ENCODE results near the gene NFKBIE. TPM values are rescaled to one million over a fixed set of nuclear protein-coding genes. Genes with fewer than 3 reads are reported as not detected.

Gene NFKBIE
- polyA plus RNA-seq, 1 donor (not counting 4 experiments of a cell fraction or from before 2014, with no cell fraction given): 7.3 TPM

DNA sequence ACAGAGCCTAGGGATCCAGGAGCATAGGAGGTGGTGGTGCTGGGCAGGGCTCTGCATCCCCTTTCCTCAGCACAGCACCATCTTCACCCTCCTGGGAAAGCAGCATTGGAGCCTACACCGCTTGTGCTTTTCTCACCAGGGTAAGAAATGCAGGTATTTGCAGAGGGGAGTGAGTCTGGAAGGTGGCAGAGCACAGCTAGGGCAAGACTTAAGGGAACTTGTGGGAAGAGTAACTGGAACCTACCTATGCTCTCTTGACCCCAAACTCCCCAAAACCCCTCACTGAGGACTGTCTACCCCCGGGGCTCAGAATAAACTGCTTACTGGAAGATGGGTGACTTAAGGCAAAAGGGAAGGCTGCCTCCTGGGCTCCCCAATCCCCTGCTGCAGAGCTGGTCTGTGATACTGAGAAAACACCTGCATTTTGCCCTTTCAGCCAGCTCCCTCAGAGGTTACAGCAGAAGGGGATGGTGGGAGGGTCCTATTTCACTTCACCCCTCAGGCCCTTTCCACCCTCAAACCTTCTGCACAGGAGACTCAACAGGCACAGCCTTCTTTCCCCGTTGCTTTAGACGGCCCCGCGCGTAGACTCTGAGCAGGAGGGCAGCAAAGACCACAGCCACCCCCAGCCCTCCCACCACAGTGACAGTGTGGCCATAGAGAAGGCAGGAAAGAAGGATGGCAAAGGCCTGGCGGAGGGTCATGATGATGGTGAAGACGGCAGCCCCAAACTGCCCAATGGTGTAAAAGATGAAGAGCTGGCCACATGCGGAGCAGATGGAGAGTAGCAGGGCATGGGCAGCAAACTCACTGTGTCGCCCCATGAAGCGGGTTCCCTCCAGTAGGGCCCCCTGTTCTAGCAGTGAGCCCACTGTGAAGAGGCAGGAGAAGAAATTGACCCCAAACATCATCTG is 10.9 kb downstream of the NFKBIE start:
- DNase-seq (ENCODE audit: low read depth, low spot score): no peak
- Histone ChIP-seq H3K9me1 (ENCODE audit: control insufficient read depth, extremely low read depth, insufficient read depth, low read length) (peaks cover 2% of the 10 kb centered on the region), H3K4me3 (ENCODE audit: control insufficient read depth in 2 of 3, extremely low read depth in 1 of 3, insufficient read depth in 2 of 3, low read depth in 1 of 3, low read length in 3 of 3) (no peak overlapping the region), H3K9ac (ENCODE audit: control insufficient read depth, extremely low read depth, insufficient read depth, low read length) (no peak overlapping the region), H3K79me2 (ENCODE audit: control insufficient read depth, insufficient read depth, low read length) (peaks cover 52% of the 10 kb centered on the region), H3K9me3 (ENCODE audit: control insufficient read depth, low read depth, low read length) (no peaks in the 10 kb centered on the region), H3K4me2 (ENCODE audit: control insufficient read depth, extremely low read depth, insufficient read depth, low read depth, low read length) (no peak overlapping the region), H4K20me1 (ENCODE audit: control insufficient read depth, extremely low read depth, insufficient read depth, low read length) (peaks cover 63% of the 10 kb centered on the region), H3K27ac (ENCODE audit: control insufficient read depth, insufficient read depth, low read length) (no peak overlapping the region), H2AFZ (ENCODE audit: control insufficient read depth, low read length) (no peak overlapping the region), H3K27me3 (ENCODE audit: control insufficient read depth, extremely low read depth, insufficient read depth, low read length) (no peaks in the 10 kb centered on the region), H3K4me1 (ENCODE audit: control insufficient read depth, extremely low read depth, insufficient read depth, low read length) (peaks cover 23% of the 10 kb centered on the region), H3K36me3 (ENCODE audit: control insufficient read depth in 2 of 2, extremely low read depth in 1 of 2, insufficient read depth in 2 of 2, low read length in 2 of 2) (peaks cover 46 to 66% of the 10 kb centered on the region in 2 experiments)
- dilution Hi-C loops (cut with MboI; ENCODE audit: extremely low pct_ligation_motif_present, low sequenced_read_pairs): no loop called here
- FAIRE-seq: no peak
- no peak for TF ChIP-seq EZH2 (IDR thresholded peaks at IDR 0.05; ENCODE audit: low read length)
- TF ChIP-seq, protein P1, sequence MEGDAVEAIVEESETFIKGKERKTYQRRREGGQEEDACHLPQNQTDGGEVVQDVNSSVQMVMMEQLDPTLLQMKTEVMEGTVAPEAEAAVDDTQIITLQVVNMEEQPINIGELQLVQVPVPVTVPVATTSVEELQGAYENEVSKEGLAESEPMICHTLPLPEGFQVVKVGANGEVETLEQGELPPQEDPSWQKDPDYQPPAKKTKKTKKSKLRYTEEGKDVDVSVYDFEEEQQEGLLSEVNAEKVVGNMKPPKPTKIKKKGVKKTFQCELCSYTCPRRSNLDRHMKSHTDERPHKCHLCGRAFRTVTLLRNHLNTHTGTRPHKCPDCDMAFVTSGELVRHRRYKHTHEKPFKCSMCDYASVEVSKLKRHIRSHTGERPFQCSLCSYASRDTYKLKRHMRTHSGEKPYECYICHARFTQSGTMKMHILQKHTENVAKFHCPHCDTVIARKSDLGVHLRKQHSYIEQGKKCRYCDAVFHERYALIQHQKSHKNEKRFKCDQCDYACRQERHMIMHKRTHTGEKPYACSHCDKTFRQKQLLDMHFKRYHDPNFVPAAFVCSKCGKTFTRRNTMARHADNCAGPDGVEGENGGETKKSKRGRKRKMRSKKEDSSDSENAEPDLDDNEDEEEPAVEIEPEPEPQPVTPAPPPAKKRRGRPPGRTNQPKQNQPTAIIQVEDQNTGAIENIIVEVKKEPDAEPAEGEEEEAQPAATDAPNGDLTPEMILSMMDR (optimal IDR thresholded peaks at IDR 0.05 in 1 of 3, IDR thresholded peaks at IDR 0.05 in 1 of 3, conservative IDR thresholded peaks at IDR 0.05 in 1 of 3; ENCODE audit: extremely low read depth in 1 of 3, insufficient read depth in 2 of 3, low read length in 3 of 3): no peak

DNA sequence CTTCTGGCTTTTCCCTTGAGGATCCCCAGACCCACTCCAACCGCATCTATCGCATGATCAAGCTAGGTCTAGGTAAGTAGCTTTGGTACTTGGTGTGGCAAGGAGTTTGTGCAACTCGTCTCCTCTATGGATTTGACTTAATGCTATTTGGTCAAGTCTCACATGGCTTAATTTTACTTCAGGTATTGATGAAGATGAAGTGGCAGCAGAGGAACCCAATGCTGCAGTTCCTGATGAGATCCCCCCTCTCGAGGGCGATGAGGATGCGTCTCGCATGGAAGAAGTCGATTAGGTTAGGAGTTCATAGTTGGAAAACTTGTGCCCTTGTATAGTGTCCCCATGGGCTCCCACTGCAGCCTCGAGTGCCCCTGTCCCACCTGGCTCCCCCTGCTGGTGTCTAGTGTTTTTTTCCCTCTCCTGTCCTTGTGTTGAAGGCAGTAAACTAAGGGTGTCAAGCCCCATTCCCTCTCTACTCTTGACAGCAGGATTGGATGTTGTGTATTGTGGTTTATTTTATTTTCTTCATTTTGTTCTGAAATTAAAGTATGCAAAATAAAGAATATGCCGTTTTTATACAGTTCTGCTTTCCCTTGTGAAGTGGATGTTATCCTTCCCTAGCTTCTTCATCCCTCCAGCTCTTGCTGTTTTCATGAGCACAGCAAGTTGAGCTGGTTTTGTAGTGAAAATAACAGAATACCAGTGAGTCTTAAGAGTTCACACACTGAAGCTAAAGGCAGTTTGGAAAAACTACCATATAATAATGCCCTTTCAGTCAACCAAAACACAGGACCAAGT is 11.8 kb downstream of the NFKBIE start:
- Histone ChIP-seq H3K36me3 (ENCODE audit: control insufficient read depth in 2 of 2, extremely low read depth in 1 of 2, insufficient read depth in 2 of 2, low read length in 2 of 2) (peaks cover 50 to 73% of the 10 kb centered on the region in 2 experiments), H4K20me1 (ENCODE audit: control insufficient read depth, extremely low read depth, insufficient read depth, low read length) (peaks cover 72% of the 10 kb centered on the region), H3K4me3 (ENCODE audit: control insufficient read depth in 2 of 3, extremely low read depth in 1 of 3, insufficient read depth in 2 of 3, low read depth in 1 of 3, low read length in 3 of 3) (no peak overlapping the region), H3K27ac (ENCODE audit: control insufficient read depth, insufficient read depth, low read length) (no peak overlapping the region), H3K4me2 (ENCODE audit: control insufficient read depth, extremely low read depth, insufficient read depth, low read depth, low read length) (no peak overlapping the region), H3K9me3 (ENCODE audit: control insufficient read depth, low read depth, low read length) (no peaks in the 10 kb centered on the region), H3K9ac (ENCODE audit: control insufficient read depth, extremely low read depth, insufficient read depth, low read length) (no peak overlapping the region), H3K79me2 (ENCODE audit: control insufficient read depth, insufficient read depth, low read length) (peaks cover 61% of the 10 kb centered on the region), H3K4me1 (ENCODE audit: control insufficient read depth, extremely low read depth, insufficient read depth, low read length) (peaks cover 31% of the 10 kb centered on the region), H2AFZ (ENCODE audit: control insufficient read depth, low read length) (no peak overlapping the region), H3K27me3 (ENCODE audit: control insufficient read depth, extremely low read depth, insufficient read depth, low read length) (no peaks in the 10 kb centered on the region), H3K9me1 (ENCODE audit: control insufficient read depth, extremely low read depth, insufficient read depth, low read length) (peaks cover 6% of the 10 kb centered on the region)
- no peak for DNase-seq (ENCODE audit: low read depth, low spot score)
- no peak for TF ChIP-seq EZH2 (IDR thresholded peaks at IDR 0.05; ENCODE audit: low read length)
- TF ChIP-seq, protein P1 (optimal IDR thresholded peaks at IDR 0.05 in 1 of 3, IDR thresholded peaks at IDR 0.05 in 1 of 3, conservative IDR thresholded peaks at IDR 0.05 in 1 of 3; ENCODE audit: extremely low read depth in 1 of 3, insufficient read depth in 2 of 3, low read length in 3 of 3): peak; percentile 49 to 64 (median 54)
- FAIRE-seq: peak; percentile 13
- dilution Hi-C loops (cut with MboI; ENCODE audit: extremely low pct_ligation_motif_present, low sequenced_read_pairs): no loop called here
